Measurements from ENCODE around the gene SNX33. TPM values are rescaled to one million over a fixed set of nuclear protein-coding genes. Genes with fewer than 3 reads are reported as not detected.
"Not testable (repeated sequence)": the region's sequence is repeated elsewhere in the genome, so short reads cannot be mapped to it uniquely, and the experiment has no call there.

The SNX33 gene
- total RNA-seq, 1 experiment from 2014 or later: 8.3 TPM

- RAD21 ChIA-PET (ENCODE audit: low non-redundant PET in 1 of 2, low total read pairs in 2 of 2, uncharacterized antibody in 2 of 2, unreplicated experiment in 2 of 2): no interaction called here
- H3K27ac ChIP-seq (ENCODE audit: low read depth, low read length): no peak overlapping the region
Observed at GRCh38 chr15:75688831-75689230, 41.1 kb downstream of the SNX33 start.

GRCh38 chr15:75689429-75689828 is 41.7 kb downstream of the SNX33 start:
- H2AFZ ChIP-seq (ENCODE audit: low read depth, low read length, poor library complexity, severe bottlenecking); BruUV-seq (replicated peaks); H3K27me3 ChIP-seq (ENCODE audit: insufficient read depth, low read length); CTCF ChIA-PET; DNase-seq (ENCODE audit: low read depth, low spot score); RAD21 ChIA-PET (ENCODE audit: low non-redundant PET in 1 of 2, low total read pairs in 2 of 2, uncharacterized antibody in 2 of 2, unreplicated experiment in 2 of 2); H3K4me2 ChIP-seq (ENCODE audit: low read length); H3K4me3 ChIP-seq (replicated peaks in 1 of 2; ENCODE audit: low read depth in 1 of 2, low read length in 2 of 2); H3K79me2 ChIP-seq (ENCODE audit: insufficient read depth, low read length); POLR2A ChIA-PET; H3K4me1 ChIP-seq (ENCODE audit: control insufficient read depth in 1 of 2, insufficient read depth in 2 of 2, low read length in 2 of 2); H4K20me1 ChIP-seq (ENCODE audit: insufficient read depth); intact Hi-C loops (cut with micrococcal nuclease); H3K9me3 ChIP-seq (ENCODE audit: control insufficient read depth in 1 of 2, insufficient read depth in 1 of 2, low read depth in 1 of 2, low read length in 2 of 2); H3K9ac ChIP-seq (ENCODE audit: low read length); H3K9me2 ChIP-seq (ENCODE audit: insufficient read depth); H3K36me3 ChIP-seq (ENCODE audit: control insufficient read depth in 1 of 2, insufficient read depth in 2 of 2, low read length in 2 of 2); ATAC-seq; H3K27ac ChIP-seq (ENCODE audit: low read depth, low read length): not testable (repeated sequence)

More at GRCh38 chr15:75688831-75689230, 41.1 kb downstream of the SNX33 start:
- POLR2A ChIA-PET: no interaction called here
- TF ChIP-seq, protein P1, sequence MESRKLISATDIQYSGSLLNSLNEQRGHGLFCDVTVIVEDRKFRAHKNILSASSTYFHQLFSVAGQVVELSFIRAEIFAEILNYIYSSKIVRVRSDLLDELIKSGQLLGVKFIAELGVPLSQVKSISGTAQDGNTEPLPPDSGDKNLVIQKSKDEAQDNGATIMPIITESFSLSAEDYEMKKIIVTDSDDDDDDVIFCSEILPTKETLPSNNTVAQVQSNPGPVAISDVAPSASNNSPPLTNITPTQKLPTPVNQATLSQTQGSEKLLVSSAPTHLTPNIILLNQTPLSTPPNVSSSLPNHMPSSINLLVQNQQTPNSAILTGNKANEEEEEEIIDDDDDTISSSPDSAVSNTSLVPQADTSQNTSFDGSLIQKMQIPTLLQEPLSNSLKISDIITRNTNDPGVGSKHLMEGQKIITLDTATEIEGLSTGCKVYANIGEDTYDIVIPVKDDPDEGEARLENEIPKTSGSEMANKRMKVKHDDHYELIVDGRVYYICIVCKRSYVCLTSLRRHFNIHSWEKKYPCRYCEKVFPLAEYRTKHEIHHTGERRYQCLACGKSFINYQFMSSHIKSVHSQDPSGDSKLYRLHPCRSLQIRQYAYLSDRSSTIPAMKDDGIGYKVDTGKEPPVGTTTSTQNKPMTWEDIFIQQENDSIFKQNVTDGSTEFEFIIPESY (IDR thresholded peaks at IDR 0.05; ENCODE audit: extremely low read depth, insufficient replicate concordance, low read length): no peak
- TF ChIP-seq ZFX (IDR thresholded peaks at IDR 0.05) (no peak), RAD21 (IDR thresholded peaks at IDR 0.05; ENCODE audit: low read depth) (no peak), TCF7L2 (IDR thresholded peaks at IDR 0.05; ENCODE audit: borderline replicate concordance, extremely low read depth, insufficient read depth, insufficient read length) (no peak), POLR2A (IDR thresholded peaks at IDR 0.05; ENCODE audit: borderline replicate concordance, extremely low read depth, insufficient read depth, insufficient read length) (no peak), EGR1 (IDR thresholded peaks at IDR 0.05; ENCODE audit: low read depth) (no peak), SRF (IDR thresholded peaks at IDR 0.05; ENCODE audit: low read depth) (no peak), SP1 (IDR thresholded peaks at IDR 0.05; ENCODE audit: low read depth) (no peak), SIN3A (IDR thresholded peaks at IDR 0.05; ENCODE audit: low read depth) (no peak), EZH2phosphoT487 (IDR thresholded peaks at IDR 0.05; ENCODE audit: borderline replicate concordance) (no peak), ELF1 (IDR thresholded peaks at IDR 0.05; ENCODE audit: borderline replicate concordance, low read depth) (no peak), EZH2 (IDR thresholded peaks at IDR 0.05) (no peak)
- TF ChIP-seq, protein P2, sequence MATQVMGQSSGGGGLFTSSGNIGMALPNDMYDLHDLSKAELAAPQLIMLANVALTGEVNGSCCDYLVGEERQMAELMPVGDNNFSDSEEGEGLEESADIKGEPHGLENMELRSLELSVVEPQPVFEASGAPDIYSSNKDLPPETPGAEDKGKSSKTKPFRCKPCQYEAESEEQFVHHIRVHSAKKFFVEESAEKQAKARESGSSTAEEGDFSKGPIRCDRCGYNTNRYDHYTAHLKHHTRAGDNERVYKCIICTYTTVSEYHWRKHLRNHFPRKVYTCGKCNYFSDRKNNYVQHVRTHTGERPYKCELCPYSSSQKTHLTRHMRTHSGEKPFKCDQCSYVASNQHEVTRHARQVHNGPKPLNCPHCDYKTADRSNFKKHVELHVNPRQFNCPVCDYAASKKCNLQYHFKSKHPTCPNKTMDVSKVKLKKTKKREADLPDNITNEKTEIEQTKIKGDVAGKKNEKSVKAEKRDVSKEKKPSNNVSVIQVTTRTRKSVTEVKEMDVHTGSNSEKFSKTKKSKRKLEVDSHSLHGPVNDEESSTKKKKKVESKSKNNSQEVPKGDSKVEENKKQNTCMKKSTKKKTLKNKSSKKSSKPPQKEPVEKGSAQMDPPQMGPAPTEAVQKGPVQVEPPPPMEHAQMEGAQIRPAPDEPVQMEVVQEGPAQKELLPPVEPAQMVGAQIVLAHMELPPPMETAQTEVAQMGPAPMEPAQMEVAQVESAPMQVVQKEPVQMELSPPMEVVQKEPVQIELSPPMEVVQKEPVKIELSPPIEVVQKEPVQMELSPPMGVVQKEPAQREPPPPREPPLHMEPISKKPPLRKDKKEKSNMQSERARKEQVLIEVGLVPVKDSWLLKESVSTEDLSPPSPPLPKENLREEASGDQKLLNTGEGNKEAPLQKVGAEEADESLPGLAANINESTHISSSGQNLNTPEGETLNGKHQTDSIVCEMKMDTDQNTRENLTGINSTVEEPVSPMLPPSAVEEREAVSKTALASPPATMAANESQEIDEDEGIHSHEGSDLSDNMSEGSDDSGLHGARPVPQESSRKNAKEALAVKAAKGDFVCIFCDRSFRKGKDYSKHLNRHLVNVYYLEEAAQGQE (IDR thresholded peaks at IDR 0.05; ENCODE audit: low read depth): no peak
- DNase-seq (ENCODE audit: low read depth, low spot score) (no peak), ATAC-seq (no peak)
- no TSS peak for BruUV-seq (replicated peaks)
- Histone ChIP-seq H3K79me2 (ENCODE audit: insufficient read depth, low read length) (no peaks in the 10 kb centered on the region), H3K9me3 (ENCODE audit: control insufficient read depth in 1 of 2, insufficient read depth in 1 of 2, low read depth in 1 of 2, low read length in 2 of 2) (no peaks in the 10 kb centered on the region), H3K9me2 (ENCODE audit: insufficient read depth) (no peaks in the 10 kb centered on the region), H3K9ac (ENCODE audit: low read length) (no peak overlapping the region), H3K36me3 (ENCODE audit: control insufficient read depth in 1 of 2, insufficient read depth in 2 of 2, low read length in 2 of 2) (no peaks in the 10 kb centered on the region), H4K20me1 (ENCODE audit: insufficient read depth) (no peaks in the 10 kb centered on the region), H3K4me2 (ENCODE audit: low read length) (no peak overlapping the region), H2AFZ (ENCODE audit: low read depth, low read length, poor library complexity, severe bottlenecking) (no peak overlapping the region), H3K4me1 (ENCODE audit: control insufficient read depth in 1 of 2, insufficient read depth in 2 of 2, low read length in 2 of 2) (peaks cover 0 to under 1% of the 10 kb centered on the region in 2 experiments; a peak in 1 of 4 replicates), H3K4me3 (replicated peaks in 1 of 2; ENCODE audit: low read depth in 1 of 2, low read length in 2 of 2) (no peak overlapping the region), H3K27me3 (ENCODE audit: insufficient read depth, low read length) (no peaks in the 10 kb centered on the region)
- intact Hi-C loops (cut with micrococcal nuclease): no loop called here
- CTCF ChIA-PET: no interaction called here
